GM23338 (cell line): Measurements from ENCODE around the gene TERB2.
"Not testable (repeated sequence)": the region's sequence is repeated elsewhere in the genome, so short reads cannot be mapped to it uniquely, and the experiment has no call there.

ENCODE experiments used
- CREB1 ChIP-seq: fragments of 250-450 bp; sonication (Bioruptor Pico); IDR thresholded peaks from 2 replicates; pipeline ENCODE4 v1.5.0; 2020; ENCODE audit warnings: low read depth, mild to moderate bottlenecking, moderate library complexity
- TF ChIP-seq, protein P1 (sequence below), 2 experiments: fragments of 200-600 bp in 1 of 2; sonication (generic) in 1 of 2; conservative IDR thresholded peaks; 2 replicates each; pipeline versions ENCODE4 v1.5.1 to v1.6.1; 2016 to 2017; ENCODE audit warnings: antibody characterized with exemption in 2 of 2, low read depth in 2 of 2, mild to moderate bottlenecking in 2 of 2, moderate library complexity in 1 of 2
- TF ChIP-seq, protein P2 (sequence below): IDR thresholded peaks from one replicate; pipeline ENCODE4 v1.6.1; 2018; ENCODE audit warnings: antibody characterized with exemption; ENCODE audit not compliant: unreplicated experiment

DNA sequence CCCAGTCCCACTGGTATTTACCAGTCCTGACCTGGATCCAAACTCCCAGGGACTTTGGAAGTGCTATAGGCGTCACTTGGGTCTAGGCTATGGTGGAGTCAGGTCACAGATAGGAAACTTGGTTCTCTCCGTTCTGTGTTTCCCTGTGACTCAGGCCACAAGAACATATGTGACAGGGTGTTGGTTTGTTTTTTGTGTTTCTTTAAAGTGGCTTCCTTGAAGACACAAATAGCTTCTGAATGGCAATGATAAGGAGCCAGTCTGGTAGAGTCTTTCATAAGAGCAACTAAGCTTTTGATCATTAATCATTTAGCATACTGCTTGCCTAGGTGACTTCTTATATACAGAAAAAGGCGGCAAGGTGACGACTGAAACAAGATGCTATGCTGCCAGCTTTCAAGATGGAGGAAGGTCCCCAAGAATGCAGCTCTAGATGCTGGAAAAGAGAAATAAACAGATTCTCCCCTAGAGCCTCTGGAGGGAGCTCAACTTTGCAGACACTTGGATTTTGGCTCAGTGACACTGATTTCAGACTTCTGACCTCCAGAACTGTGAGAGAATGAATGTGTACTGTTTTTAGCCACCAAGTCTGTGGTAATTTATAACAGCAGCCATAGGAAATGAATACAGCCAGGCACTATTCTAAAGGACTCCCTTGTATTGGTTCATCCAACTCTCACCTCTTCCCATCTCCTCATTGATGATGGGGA lies 30.0 kb downstream of the TERB2 start:
- TF ChIP-seq, protein P1, sequence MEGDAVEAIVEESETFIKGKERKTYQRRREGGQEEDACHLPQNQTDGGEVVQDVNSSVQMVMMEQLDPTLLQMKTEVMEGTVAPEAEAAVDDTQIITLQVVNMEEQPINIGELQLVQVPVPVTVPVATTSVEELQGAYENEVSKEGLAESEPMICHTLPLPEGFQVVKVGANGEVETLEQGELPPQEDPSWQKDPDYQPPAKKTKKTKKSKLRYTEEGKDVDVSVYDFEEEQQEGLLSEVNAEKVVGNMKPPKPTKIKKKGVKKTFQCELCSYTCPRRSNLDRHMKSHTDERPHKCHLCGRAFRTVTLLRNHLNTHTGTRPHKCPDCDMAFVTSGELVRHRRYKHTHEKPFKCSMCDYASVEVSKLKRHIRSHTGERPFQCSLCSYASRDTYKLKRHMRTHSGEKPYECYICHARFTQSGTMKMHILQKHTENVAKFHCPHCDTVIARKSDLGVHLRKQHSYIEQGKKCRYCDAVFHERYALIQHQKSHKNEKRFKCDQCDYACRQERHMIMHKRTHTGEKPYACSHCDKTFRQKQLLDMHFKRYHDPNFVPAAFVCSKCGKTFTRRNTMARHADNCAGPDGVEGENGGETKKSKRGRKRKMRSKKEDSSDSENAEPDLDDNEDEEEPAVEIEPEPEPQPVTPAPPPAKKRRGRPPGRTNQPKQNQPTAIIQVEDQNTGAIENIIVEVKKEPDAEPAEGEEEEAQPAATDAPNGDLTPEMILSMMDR (conservative IDR thresholded peaks at IDR 0.05; ENCODE audit: low read depth in 2 of 2), result not testable (repeated sequence)
- TF ChIP-seq CREB1 (CRISPR knock-in tag), result not testable (repeated sequence)
- TF ChIP-seq, protein P2, sequence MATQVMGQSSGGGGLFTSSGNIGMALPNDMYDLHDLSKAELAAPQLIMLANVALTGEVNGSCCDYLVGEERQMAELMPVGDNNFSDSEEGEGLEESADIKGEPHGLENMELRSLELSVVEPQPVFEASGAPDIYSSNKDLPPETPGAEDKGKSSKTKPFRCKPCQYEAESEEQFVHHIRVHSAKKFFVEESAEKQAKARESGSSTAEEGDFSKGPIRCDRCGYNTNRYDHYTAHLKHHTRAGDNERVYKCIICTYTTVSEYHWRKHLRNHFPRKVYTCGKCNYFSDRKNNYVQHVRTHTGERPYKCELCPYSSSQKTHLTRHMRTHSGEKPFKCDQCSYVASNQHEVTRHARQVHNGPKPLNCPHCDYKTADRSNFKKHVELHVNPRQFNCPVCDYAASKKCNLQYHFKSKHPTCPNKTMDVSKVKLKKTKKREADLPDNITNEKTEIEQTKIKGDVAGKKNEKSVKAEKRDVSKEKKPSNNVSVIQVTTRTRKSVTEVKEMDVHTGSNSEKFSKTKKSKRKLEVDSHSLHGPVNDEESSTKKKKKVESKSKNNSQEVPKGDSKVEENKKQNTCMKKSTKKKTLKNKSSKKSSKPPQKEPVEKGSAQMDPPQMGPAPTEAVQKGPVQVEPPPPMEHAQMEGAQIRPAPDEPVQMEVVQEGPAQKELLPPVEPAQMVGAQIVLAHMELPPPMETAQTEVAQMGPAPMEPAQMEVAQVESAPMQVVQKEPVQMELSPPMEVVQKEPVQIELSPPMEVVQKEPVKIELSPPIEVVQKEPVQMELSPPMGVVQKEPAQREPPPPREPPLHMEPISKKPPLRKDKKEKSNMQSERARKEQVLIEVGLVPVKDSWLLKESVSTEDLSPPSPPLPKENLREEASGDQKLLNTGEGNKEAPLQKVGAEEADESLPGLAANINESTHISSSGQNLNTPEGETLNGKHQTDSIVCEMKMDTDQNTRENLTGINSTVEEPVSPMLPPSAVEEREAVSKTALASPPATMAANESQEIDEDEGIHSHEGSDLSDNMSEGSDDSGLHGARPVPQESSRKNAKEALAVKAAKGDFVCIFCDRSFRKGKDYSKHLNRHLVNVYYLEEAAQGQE, result not testable (repeated sequence)
